K562 (cell line): ENCODE measurements around the gene GUCY2F. TPM values are rescaled to one million over a fixed set of nuclear protein-coding genes. Genes with fewer than 3 reads are reported as not detected.

Source experiments
- ATAC-seq: fragments of 200-7000 bp; cut with Tn5 transposase; 3 replicates; pipeline ENCODE4 v1.9.1; 2020; ENCODE audit warnings: moderate library complexity
- BruUV-seq: library from RNA; stranded (reverse); fragments of 400-500 nt; replicated peaks from 2 replicates; lab custom pipeline; 2021; lab: Mats Ljungman, UMichigan
- CTCF ChIA-PET: fragments of 300-600 bp; formaldehyde crosslinking; extraction: SDS; loops from one replicate; lab custom pipeline; 2021; ENCODE audit warnings: low intra/inter-chr PET ratio; lab: Yijun Ruan, JAX
- POLR2A ChIA-PET: fragments of 300-600, 350-650 bp; sonication (Branson Sonifier 250); formaldehyde crosslinking; extraction: SDS; loops from one replicate; lab custom pipeline; 2021; ENCODE audit warnings: antibody characterized with exemption, inconsistent platforms; lab: Yijun Ruan, JAX
- DNase-seq, 4 experiments: peaks; one replicate each; pipeline versions ENCODE4 v3.0.0 to v3.0.0-alpha.2; 2011 to 2018; ENCODE audit warnings: low spot score in 3 of 4, mixed read lengths in 3 of 4; ENCODE audit errors: extremely low read depth in 1 of 4
- FAIRE-seq: peaks from 2 replicates; lab custom pipeline; 2011; peaks lifted over from hg19 to GRCh38; lab: Jason Lieb, UNC
- H2AFZ ChIP-seq: 2 replicates; pipeline ENCODE4 v1.6.0; 2011; ENCODE audit warnings: low read depth, low read length, control low read depth, inconsistent platforms
- H3K27ac ChIP-seq: fragments of 200-600 bp; 3 replicates; pipeline ENCODE4 v1.8.0; 2011; ENCODE audit warnings: low read depth, mild to moderate bottlenecking, control low read depth, inconsistent platforms, low read length, moderate library complexity, mixed read lengths; ENCODE audit errors: extremely low read depth
- H3K27me3 ChIP-seq, 2 experiments: fragments of 300-600 bp in 1 of 2; 2 replicates in 1 of 2; 3 replicates in 1 of 2; pipeline versions ENCODE4 v1.6.0 to v1.8.0; 2011; ENCODE audit warnings: inconsistent platforms in 2 of 2, low read length in 2 of 2, mild to moderate bottlenecking in 1 of 2, mixed read lengths in 1 of 2, moderate library complexity in 1 of 2; ENCODE audit not compliant: control insufficient read depth in 2 of 2, insufficient read depth in 2 of 2
- H3K36me3 ChIP-seq: fragments of 300-600 bp; 3 replicates; pipeline ENCODE4 v1.8.0; 2011; ENCODE audit warnings: mild to moderate bottlenecking, low read length, inconsistent platforms; ENCODE audit not compliant: control insufficient read depth, insufficient read depth
- H3K4me1 ChIP-seq, 2 experiments: fragments of 200-600 bp in 1 of 2; replicated peaks in 1 of 2; 2 replicates in 1 of 2; 3 replicates in 1 of 2; pipeline versions ENCODE4 v1.5.1 to v1.8.0; 2011; ENCODE audit warnings: inconsistent platforms in 2 of 2, low read length in 2 of 2, mild to moderate bottlenecking in 1 of 2, mixed read lengths in 1 of 2, moderate library complexity in 1 of 2; ENCODE audit not compliant: control insufficient read depth in 2 of 2, insufficient read depth in 2 of 2
- H3K4me2 ChIP-seq: 2 replicates; pipeline ENCODE4 v1.6.1; 2011; ENCODE audit warnings: low read length, control low read depth, inconsistent platforms, mixed read lengths; ENCODE audit not compliant: insufficient read depth
- H3K4me3 ChIP-seq: fragments of 200-600 bp; sonication (generic), shearing (Covaris generic); 2 replicates; pipeline ENCODE4 v1.5.1; 2016; ENCODE audit warnings: control low read depth, inconsistent platforms
- H3K79me2 ChIP-seq: fragments of 200-600 bp; 3 replicates; pipeline ENCODE4 v1.8.0; 2011; ENCODE audit warnings: low read length, inconsistent platforms; ENCODE audit not compliant: control insufficient read depth, insufficient read depth
- H3K9ac ChIP-seq, 2 experiments: 2 replicates each; pipeline versions ENCODE4 v1.6.0 to v1.6.1; 2011; ENCODE audit warnings: low read depth in 2 of 2, low read length in 2 of 2, control low read depth in 1 of 2, inconsistent platforms in 1 of 2, mild to moderate bottlenecking in 1 of 2, mixed read lengths in 1 of 2; ENCODE audit not compliant: insufficient read depth in 1 of 2
- H3K9me1 ChIP-seq: one replicate; pipeline ENCODE4 v1.6.0; 2011; ENCODE audit warnings: inconsistent platforms, mild to moderate bottlenecking, low read length, moderate library complexity; ENCODE audit not compliant: control insufficient read depth, insufficient read depth
- H3K9me3 ChIP-seq: replicated peaks from 2 replicates; pipeline ENCODE4 v1.5.1; 2011; ENCODE audit warnings: low read depth, low read length, inconsistent platforms; ENCODE audit not compliant: control insufficient read depth, insufficient read depth
- H4K20me1 ChIP-seq: replicated peaks from 2 replicates; pipeline ENCODE4 v1.6.1; 2011; ENCODE audit warnings: low read length, inconsistent platforms, mixed read lengths; ENCODE audit not compliant: control insufficient read depth, insufficient read depth
- CTCF ChIP-seq, 3 experiments: IDR thresholded peaks in 2 of 3; conservative IDR thresholded peaks in 1 of 3; 2 replicates each; pipeline ENCODE4 v1.5.1; 2011 to 2012; ENCODE audit warnings: low read length in 3 of 3, mild to moderate bottlenecking in 3 of 3, control low read depth in 2 of 3, improper control_type of control experiment in 1 of 3, inconsistent platforms in 1 of 3, low read depth in 1 of 3, mixed read lengths in 1 of 3, moderate library complexity in 1 of 3; ENCODE audit not compliant: insufficient read depth in 2 of 3
- RAD21 ChIP-seq, 2 experiments: fragments of 250-450 bp in 1 of 2; fragments of 450-650 bp in 1 of 2; sonication (Bioruptor Pico) in 1 of 2; formaldehyde crosslinking in 1 of 2; IDR thresholded peaks in 1 of 2; conservative IDR thresholded peaks in 1 of 2; 2 replicates each; pipeline versions ENCODE4 v1.4.0 to v1.8.0; 2020 to 2022; ENCODE audit warnings: mild to moderate bottlenecking in 2 of 2, moderate library complexity in 1 of 2
- SMC3 ChIP-seq: conservative IDR thresholded peaks from 2 replicates; pipeline ENCODE4 v1.6.1; 2011; ENCODE audit warnings: low read depth, low read length, improper control_type of control experiment; ENCODE audit not compliant: insufficient read depth
- ZNF583 ChIP-seq: fragments of 250-450 bp; sonication (Bioruptor Pico); IDR thresholded peaks from 2 replicates; pipeline ENCODE4 v1.4.0; 2020
- WGBS: fragments of 100-300 bp; shearing (Covaris generic); methylation state at CpG from one replicate; pipeline ENCODE4 v1.1.6; 2016; ENCODE audit warnings: low coverage, mixed read lengths; ENCODE audit not compliant: insufficient coverage; ENCODE audit errors: missing lambda C conversion rate; 5-methylcytosine and 5-hydroxymethylcytosine counted together
- in situ Hi-C: fragments of 300-500 bp; cut with MboI; formaldehyde crosslinking; loops from 4 replicates; pipeline ENCODE4 v1.15.0; 2018; ENCODE audit warnings: inconsistent platforms, mixed read lengths
- intact Hi-C: fragments of 100-400 bp; cut with micrococcal nuclease; formaldehyde crosslinking; loops from 2 replicates; pipeline ENCODE4 v1.14.2; 2022
- polyA plus RNA-seq, 8 experiments: library from polyadenylated mRNA; depleted of rRNA in 4 of 8; stranded (reverse) in 5 of 8; unstranded in 3 of 8; fragments of >200 nt; fragmentation: Nextera tagmentation in 2 of 8; fragmentation: Illumina TruSeq in 1 of 8; extraction: Ambion mirVana in 2 of 8; extraction: Trizol in 1 of 8; gene quantifications; 2 replicates each; pipeline versions ENCODE4 v1.2.1 to v1.2.3, GENCODE V29; 2011 to 2014; ENCODE audit warnings: inconsistent platforms in 1 of 8, missing spikeins in 1 of 8
- total RNA-seq, 7 experiments: library from RNA; depleted of rRNA in 6 of 7; stranded (reverse); fragments of >200 nt in 6 of 7; fragmentation: Illumina TruSeq in 2 of 7; extraction: Trizol in 2 of 7; gene quantifications; 2 replicates each; pipeline versions ENCODE4 v1.2.1 to v1.2.3, GENCODE V29; 2011 to 2021; ENCODE audit warnings: low replicate concordance in 1 of 7
- TF ChIP-seq, protein P1 (sequence below), 2 experiments: fragments of 450-650 bp; formaldehyde crosslinking in 1 of 2; IDR thresholded peaks; 2 replicates each; pipeline versions ENCODE4 v1.4.0 to v1.6.1; 2014 to 2020; ENCODE audit warnings: mild to moderate bottlenecking in 2 of 2, borderline replicate concordance in 1 of 2, low read depth in 1 of 2

The GUCY2F gene
- total and polyA plus RNA-seq, 9 of the 15 experiments (the other 6 are each of a cell fraction or from before 2014, with no cell fraction given), result 0.01 to 0.06 (median 0.05) TPM; not detected in 6

DNA sequence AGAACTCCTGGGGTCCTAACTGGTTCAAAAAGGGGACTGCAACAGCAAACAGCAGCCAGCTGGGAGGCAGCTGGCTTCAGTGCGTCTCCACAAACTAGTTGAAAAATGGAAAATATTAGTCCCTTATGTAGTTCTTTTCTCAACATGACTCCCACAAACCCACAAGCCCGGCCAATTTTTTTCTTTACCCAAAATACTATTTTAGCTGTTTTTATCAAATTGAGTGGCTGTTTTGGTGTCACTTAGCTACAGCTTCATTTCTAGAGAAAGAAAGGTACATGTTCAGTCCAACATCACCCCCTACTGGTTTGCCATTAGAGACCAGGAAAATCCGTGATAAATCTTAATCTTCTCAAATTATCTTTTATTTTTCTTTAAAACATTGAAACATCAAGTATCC is 97.2 kb downstream of the GUCY2F start:
- Histone ChIP-seq H3K9me3 (no peaks in the 10 kb centered on the region), H3K9me1 (no peaks in the 10 kb centered on the region), H3K79me2 (no peaks in the 10 kb centered on the region), H3K4me1 (no peaks in the 10 kb centered on the region), H3K4me3 (no peak overlapping the region), H3K36me3 (no peaks in the 10 kb centered on the region), H2AFZ (no peak overlapping the region)
- 3% methylated on average over 3 of the region's 3 CpGs for WGBS
- ChIA-PET CTCF (interaction anchor here (1.3 kb wide), 1 partner anchor 685 kb away, joined by 3 read pairs; no protein-coding TSS in a partner anchor), POLR2A (interaction anchor here (0.7 kb wide), 1 partner anchor 568 kb away, joined by 3 read pairs; no protein-coding TSS in a partner anchor)
- no TSS peak for BruUV-seq
- no peak for ATAC-seq
- no peak for TF ChIP-seq ZNF583 (CRISPR knock-in tag)
- TF ChIP-seq, protein P1, sequence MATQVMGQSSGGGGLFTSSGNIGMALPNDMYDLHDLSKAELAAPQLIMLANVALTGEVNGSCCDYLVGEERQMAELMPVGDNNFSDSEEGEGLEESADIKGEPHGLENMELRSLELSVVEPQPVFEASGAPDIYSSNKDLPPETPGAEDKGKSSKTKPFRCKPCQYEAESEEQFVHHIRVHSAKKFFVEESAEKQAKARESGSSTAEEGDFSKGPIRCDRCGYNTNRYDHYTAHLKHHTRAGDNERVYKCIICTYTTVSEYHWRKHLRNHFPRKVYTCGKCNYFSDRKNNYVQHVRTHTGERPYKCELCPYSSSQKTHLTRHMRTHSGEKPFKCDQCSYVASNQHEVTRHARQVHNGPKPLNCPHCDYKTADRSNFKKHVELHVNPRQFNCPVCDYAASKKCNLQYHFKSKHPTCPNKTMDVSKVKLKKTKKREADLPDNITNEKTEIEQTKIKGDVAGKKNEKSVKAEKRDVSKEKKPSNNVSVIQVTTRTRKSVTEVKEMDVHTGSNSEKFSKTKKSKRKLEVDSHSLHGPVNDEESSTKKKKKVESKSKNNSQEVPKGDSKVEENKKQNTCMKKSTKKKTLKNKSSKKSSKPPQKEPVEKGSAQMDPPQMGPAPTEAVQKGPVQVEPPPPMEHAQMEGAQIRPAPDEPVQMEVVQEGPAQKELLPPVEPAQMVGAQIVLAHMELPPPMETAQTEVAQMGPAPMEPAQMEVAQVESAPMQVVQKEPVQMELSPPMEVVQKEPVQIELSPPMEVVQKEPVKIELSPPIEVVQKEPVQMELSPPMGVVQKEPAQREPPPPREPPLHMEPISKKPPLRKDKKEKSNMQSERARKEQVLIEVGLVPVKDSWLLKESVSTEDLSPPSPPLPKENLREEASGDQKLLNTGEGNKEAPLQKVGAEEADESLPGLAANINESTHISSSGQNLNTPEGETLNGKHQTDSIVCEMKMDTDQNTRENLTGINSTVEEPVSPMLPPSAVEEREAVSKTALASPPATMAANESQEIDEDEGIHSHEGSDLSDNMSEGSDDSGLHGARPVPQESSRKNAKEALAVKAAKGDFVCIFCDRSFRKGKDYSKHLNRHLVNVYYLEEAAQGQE (IDR thresholded peaks at IDR 0.05; ENCODE audit: borderline replicate concordance), result peak; percentile 18; the same call in 1 of the 2 replicates
- TF ChIP-seq, protein P1 (CRISPR knock-in tag; IDR thresholded peaks at IDR 0.05; ENCODE audit: low read depth), result no peak
- TF ChIP-seq CTCF (IDR thresholded peaks at IDR 0.05 in 2 of 3, conservative IDR thresholded peaks at IDR 0.05 in 1 of 3; ENCODE audit: insufficient read depth in 2 of 3, low read depth in 1 of 3, low read length in 3 of 3), result peak; percentile 19 to 63 (median 37); a peak in 4 of 6 replicates
- TF ChIP-seq RAD21 (CRISPR knock-in tag; conservative IDR thresholded peaks at IDR 0.05 in 1 of 2, IDR thresholded peaks at IDR 0.05 in 1 of 2), result peak; percentile 39 to 51; a peak in 3 of 4 replicates
- 0 out of 2 replicates have a peak, but pooled peaks have one; percentile 14 for TF ChIP-seq SMC3
- TF ChIP-seq, all 486 proteins: peak for 4
- no peak overlapping the region for H3K4me2 ChIP-seq
- FAIRE-seq, result no peak
- DNase-seq, result peak; percentile 5 to 20 (median 8)
- intact Hi-C loops, result loop anchor here (1.0 to 5.0 kb wide), 2 partner anchors 687 to 800 kb away; no protein-coding TSS in a partner anchor
- no peaks in the 10 kb centered on the region for H4K20me1 ChIP-seq
- no peak overlapping the region for H3K27ac ChIP-seq
- in situ Hi-C loops, result loop anchor here (25.0 kb wide), 1 partner anchor 797 kb away; no protein-coding TSS in a partner anchor
- no peaks in the 10 kb centered on the region for H3K27me3 ChIP-seq
- no peak overlapping the region for H3K9ac ChIP-seq
